Measurements from ENCODE around the gene ITM2C.

Gene ITM2C

GRCh38 chr2:230827774-230828271, 36.9 kb upstream of the ITM2C start:
- H3K27ac ChIP-seq (ENCODE audit: low read depth, low read length), result no peak overlapping the region
- peak overlapping the region in 1 of 2 donors; percentile 36 for H3K4me3 ChIP-seq (ENCODE audit: low read depth in 1 of 2, low read length in 2 of 2)
- H3K9ac ChIP-seq (ENCODE audit: low read depth in 1 of 2, low read length in 2 of 2), result no peak overlapping the region
- H3K36me3 ChIP-seq (ENCODE audit: control insufficient read depth in 1 of 2, insufficient read depth in 2 of 2, low read length in 2 of 2), result no peaks in the 10 kb centered on the region
- H3K9me3 ChIP-seq (ENCODE audit: control insufficient read depth in 1 of 2, low read length in 2 of 2), result peaks cover 0 to 4% of the 10 kb centered on the region in 2 donors
- H3K27me3 ChIP-seq (ENCODE audit: control insufficient read depth in 1 of 2, insufficient read depth in 2 of 2, low read length in 2 of 2), result peaks cover 8 to 11% of the 10 kb centered on the region in 2 donors
- H3K4me1 ChIP-seq (ENCODE audit: control insufficient read depth in 1 of 2, insufficient read depth in 2 of 2, low read length in 2 of 2), result no peaks in the 10 kb centered on the region

DNA sequence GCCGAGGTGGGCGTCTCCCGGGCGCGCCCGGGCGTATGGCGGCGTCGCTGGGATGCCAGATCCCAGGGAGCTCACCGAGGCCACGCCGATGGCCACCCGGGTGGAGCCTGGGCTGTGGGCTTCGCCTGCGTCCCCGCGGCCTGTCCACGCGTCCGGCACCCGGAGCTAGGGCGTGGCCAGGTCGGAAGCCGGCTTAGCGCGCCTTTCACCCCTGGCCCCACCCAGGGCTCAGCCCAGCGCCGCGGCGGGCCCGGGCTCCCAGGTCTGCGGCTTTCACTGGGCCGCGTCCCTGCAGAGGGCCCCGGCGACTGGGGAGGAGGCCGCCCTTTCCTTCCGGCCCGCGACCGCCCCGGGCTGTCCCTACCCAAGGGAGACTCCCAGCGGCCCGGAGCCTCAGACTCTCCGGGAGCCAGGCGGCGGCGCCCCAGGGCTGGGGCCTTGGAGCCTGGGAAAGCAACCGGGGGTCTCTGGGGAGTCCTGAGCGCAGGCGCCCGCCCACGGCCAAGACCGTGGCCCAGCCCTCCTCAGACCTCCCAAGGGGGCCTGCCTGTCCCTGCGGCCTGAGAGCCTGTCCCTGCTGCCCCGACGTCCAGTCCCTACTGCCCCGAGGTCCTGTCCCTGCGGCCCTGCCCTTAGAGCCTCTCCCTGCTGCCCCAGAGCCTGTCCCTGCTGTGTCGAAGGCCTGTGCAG, 36.3 kb upstream of the ITM2C start:
- H3K27ac ChIP-seq (ENCODE audit: low read depth, low read length), result no peak overlapping the region
- H3K9ac ChIP-seq (ENCODE audit: low read depth in 1 of 2, low read length in 2 of 2), result no peak overlapping the region
- no peaks in the 10 kb centered on the region for H3K36me3 ChIP-seq (ENCODE audit: control insufficient read depth in 1 of 2, insufficient read depth in 2 of 2, low read length in 2 of 2)
- peaks cover 0 to 4% of the 10 kb centered on the region in 2 donors for H3K9me3 ChIP-seq (ENCODE audit: control insufficient read depth in 1 of 2, low read length in 2 of 2)
- H3K4me1 ChIP-seq (ENCODE audit: control insufficient read depth in 1 of 2, insufficient read depth in 2 of 2, low read length in 2 of 2), result no peaks in the 10 kb centered on the region
- H3K27me3 ChIP-seq (ENCODE audit: control insufficient read depth in 1 of 2, insufficient read depth in 2 of 2, low read length in 2 of 2), result peaks cover 8 to 11% of the 10 kb centered on the region in 2 donors
- peak overlapping the region in 1 of 2 donors; percentile 36 for H3K4me3 ChIP-seq (ENCODE audit: low read depth in 1 of 2, low read length in 2 of 2)

DNA sequence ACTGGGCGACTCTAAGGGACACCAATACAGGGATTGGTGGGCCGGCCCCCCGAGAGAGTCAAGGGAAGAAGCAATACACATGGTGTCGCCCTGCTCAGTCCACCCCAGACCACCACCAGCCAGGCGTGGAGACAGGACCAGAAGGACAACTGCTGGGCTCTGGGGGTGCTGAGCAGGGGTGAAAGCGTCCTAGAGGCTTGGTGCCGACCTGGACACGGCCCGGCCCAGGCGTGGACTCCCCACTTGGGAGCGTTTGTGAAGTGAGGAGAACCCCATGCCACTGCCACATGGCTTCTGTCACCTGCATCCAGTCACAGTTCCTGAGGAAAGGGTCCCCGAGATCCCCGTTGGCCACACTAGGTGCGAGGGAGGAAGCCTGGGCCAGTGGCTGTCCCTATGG, 35.4 kb upstream of the ITM2C start:
- peaks cover 8 to 11% of the 10 kb centered on the region in 2 donors for H3K27me3 ChIP-seq (ENCODE audit: control insufficient read depth in 1 of 2, insufficient read depth in 2 of 2, low read length in 2 of 2)
- no peak overlapping the region for H3K27ac ChIP-seq (ENCODE audit: low read depth, low read length)
- peaks cover 0 to 4% of the 10 kb centered on the region in 2 donors for H3K9me3 ChIP-seq (ENCODE audit: control insufficient read depth in 1 of 2, low read length in 2 of 2)
- H3K4me1 ChIP-seq (ENCODE audit: control insufficient read depth in 1 of 2, insufficient read depth in 2 of 2, low read length in 2 of 2), result no peaks in the 10 kb centered on the region
- no peaks in the 10 kb centered on the region for H3K36me3 ChIP-seq (ENCODE audit: control insufficient read depth in 1 of 2, insufficient read depth in 2 of 2, low read length in 2 of 2)
- H3K4me3 ChIP-seq (ENCODE audit: low read depth in 1 of 2, low read length in 2 of 2), result no peak overlapping the region
- no peak overlapping the region for H3K9ac ChIP-seq (ENCODE audit: low read depth in 1 of 2, low read length in 2 of 2)

GRCh38 chr2:230829959-230830358, 34.8 kb upstream of the ITM2C start:
- peaks cover 0 to 4% of the 10 kb centered on the region in 2 donors for H3K9me3 ChIP-seq (ENCODE audit: control insufficient read depth in 1 of 2, low read length in 2 of 2)
- no peaks in the 10 kb centered on the region for H3K4me1 ChIP-seq (ENCODE audit: control insufficient read depth in 1 of 2, insufficient read depth in 2 of 2, low read length in 2 of 2)
- H3K27ac ChIP-seq (ENCODE audit: low read depth, low read length), result no peak overlapping the region
- no peak overlapping the region for H3K9ac ChIP-seq (ENCODE audit: low read depth in 1 of 2, low read length in 2 of 2)
- H3K36me3 ChIP-seq (ENCODE audit: control insufficient read depth in 1 of 2, insufficient read depth in 2 of 2, low read length in 2 of 2), result no peaks in the 10 kb centered on the region
- H3K4me3 ChIP-seq (ENCODE audit: low read depth in 1 of 2, low read length in 2 of 2), result no peak overlapping the region
- peaks cover 8 to 11% of the 10 kb centered on the region in 2 donors for H3K27me3 ChIP-seq (ENCODE audit: control insufficient read depth in 1 of 2, insufficient read depth in 2 of 2, low read length in 2 of 2)

GRCh38 chr2:230830428-230830827, 34.3 kb upstream of the ITM2C start:
- H3K9me3 ChIP-seq (ENCODE audit: control insufficient read depth in 1 of 2, low read length in 2 of 2), result peaks cover 0 to 4% of the 10 kb centered on the region in 2 donors
- no peak overlapping the region for H3K27ac ChIP-seq (ENCODE audit: low read depth, low read length)
- H3K36me3 ChIP-seq (ENCODE audit: control insufficient read depth in 1 of 2, insufficient read depth in 2 of 2, low read length in 2 of 2), result no peaks in the 10 kb centered on the region
- H3K4me1 ChIP-seq (ENCODE audit: control insufficient read depth in 1 of 2, insufficient read depth in 2 of 2, low read length in 2 of 2), result no peaks in the 10 kb centered on the region
- peaks cover 8 to 11% of the 10 kb centered on the region in 2 donors for H3K27me3 ChIP-seq (ENCODE audit: control insufficient read depth in 1 of 2, insufficient read depth in 2 of 2, low read length in 2 of 2)
- no peak overlapping the region for H3K4me3 ChIP-seq (ENCODE audit: low read depth in 1 of 2, low read length in 2 of 2)
- H3K9ac ChIP-seq (ENCODE audit: low read depth in 1 of 2, low read length in 2 of 2), result no peak overlapping the region

- Histone ChIP-seq H3K4me1 (ENCODE audit: control insufficient read depth in 1 of 2, insufficient read depth in 2 of 2, low read length in 2 of 2) (no peaks in the 10 kb centered on the region), H3K27me3 (ENCODE audit: control insufficient read depth in 1 of 2, insufficient read depth in 2 of 2, low read length in 2 of 2) (no peaks in the 10 kb centered on the region), H3K36me3 (ENCODE audit: control insufficient read depth in 1 of 2, insufficient read depth in 2 of 2, low read length in 2 of 2) (no peaks in the 10 kb centered on the region), H3K9ac (ENCODE audit: low read depth in 1 of 2, low read length in 2 of 2) (no peak overlapping the region), H3K9me3 (ENCODE audit: control insufficient read depth in 1 of 2, low read length in 2 of 2) (peaks cover 0 to 5% of the 10 kb centered on the region in 2 donors), H3K4me3 (ENCODE audit: low read depth in 1 of 2, low read length in 2 of 2) (no peak overlapping the region), H3K27ac (ENCODE audit: low read depth, low read length) (no peak overlapping the region)
Measured at GRCh38 chr2:230840301-230840700, 24.4 kb upstream of the ITM2C start.

- Histone ChIP-seq H3K36me3 (ENCODE audit: control insufficient read depth in 1 of 2, insufficient read depth in 2 of 2, low read length in 2 of 2) (no peaks in the 10 kb centered on the region), H3K4me1 (ENCODE audit: control insufficient read depth in 1 of 2, insufficient read depth in 2 of 2, low read length in 2 of 2) (no peaks in the 10 kb centered on the region), H3K27ac (ENCODE audit: low read depth, low read length) (no peak overlapping the region), H3K9ac (ENCODE audit: low read depth in 1 of 2, low read length in 2 of 2) (no peak overlapping the region), H3K4me3 (ENCODE audit: low read depth in 1 of 2, low read length in 2 of 2) (no peak overlapping the region), H3K27me3 (ENCODE audit: control insufficient read depth in 1 of 2, insufficient read depth in 2 of 2, low read length in 2 of 2) (no peaks in the 10 kb centered on the region), H3K9me3 (ENCODE audit: control insufficient read depth in 1 of 2, low read length in 2 of 2) (peaks cover 0 to 5% of the 10 kb centered on the region in 2 donors)
Measured at GRCh38 chr2:230842473-230842872, 22.3 kb upstream of the ITM2C start.

- no peak overlapping the region for H3K27ac ChIP-seq (ENCODE audit: low read depth, low read length)
Measured at GRCh38 chr2:230843132-230843531, 21.6 kb upstream of the ITM2C start.

GRCh38 chr2:230846360-230846759, 18.4 kb upstream of the ITM2C start:
- H3K9me3 ChIP-seq (ENCODE audit: control insufficient read depth in 1 of 2, low read length in 2 of 2), result no peaks in the 10 kb centered on the region
- H3K27ac ChIP-seq (ENCODE audit: low read depth, low read length), result no peak overlapping the region
- H3K27me3 ChIP-seq (ENCODE audit: control insufficient read depth in 1 of 2, insufficient read depth in 2 of 2, low read length in 2 of 2), result peaks cover 0 to 3% of the 10 kb centered on the region in 2 donors
- H3K4me1 ChIP-seq (ENCODE audit: control insufficient read depth in 1 of 2, insufficient read depth in 2 of 2, low read length in 2 of 2), result no peaks in the 10 kb centered on the region
- no peak overlapping the region for H3K4me3 ChIP-seq (ENCODE audit: low read depth in 1 of 2, low read length in 2 of 2)
- H3K9ac ChIP-seq (ENCODE audit: low read depth in 1 of 2, low read length in 2 of 2), result no peak overlapping the region
- H3K36me3 ChIP-seq (ENCODE audit: control insufficient read depth in 1 of 2, insufficient read depth in 2 of 2, low read length in 2 of 2), result no peaks in the 10 kb centered on the region

More at GRCh38 chr2:230843132-230843531, 21.6 kb upstream of the ITM2C start:
- Histone ChIP-seq H3K9ac (ENCODE audit: low read depth in 1 of 2, low read length in 2 of 2) (no peak overlapping the region), H3K27me3 (ENCODE audit: control insufficient read depth in 1 of 2, insufficient read depth in 2 of 2, low read length in 2 of 2) (no peaks in the 10 kb centered on the region), H3K4me3 (ENCODE audit: low read depth in 1 of 2, low read length in 2 of 2) (no peak overlapping the region), H3K9me3 (ENCODE audit: control insufficient read depth in 1 of 2, low read length in 2 of 2) (peaks cover 0 to 5% of the 10 kb centered on the region in 2 donors), H3K4me1 (ENCODE audit: control insufficient read depth in 1 of 2, insufficient read depth in 2 of 2, low read length in 2 of 2) (no peaks in the 10 kb centered on the region), H3K36me3 (ENCODE audit: control insufficient read depth in 1 of 2, insufficient read depth in 2 of 2, low read length in 2 of 2) (no peaks in the 10 kb centered on the region)

- peaks cover 0 to 3% of the 10 kb centered on the region in 2 donors for H3K27me3 ChIP-seq (ENCODE audit: control insufficient read depth in 1 of 2, insufficient read depth in 2 of 2, low read length in 2 of 2)
Measured at GRCh38 chr2:230847883-230848388, 16.8 kb upstream of the ITM2C start.

More at GRCh38 chr2:230847883-230848388, 16.8 kb upstream of the ITM2C start:
- Histone ChIP-seq H3K4me1 (ENCODE audit: control insufficient read depth in 1 of 2, insufficient read depth in 2 of 2, low read length in 2 of 2) (no peaks in the 10 kb centered on the region), H3K9ac (ENCODE audit: low read depth in 1 of 2, low read length in 2 of 2) (no peak overlapping the region), H3K9me3 (ENCODE audit: control insufficient read depth in 1 of 2, low read length in 2 of 2) (no peaks in the 10 kb centered on the region), H3K4me3 (ENCODE audit: low read depth in 1 of 2, low read length in 2 of 2) (no peak overlapping the region), H3K36me3 (ENCODE audit: control insufficient read depth in 1 of 2, insufficient read depth in 2 of 2, low read length in 2 of 2) (no peaks in the 10 kb centered on the region), H3K27ac (ENCODE audit: low read depth, low read length) (no peak overlapping the region)
